ENCODE data around the gene ATP9B.
A peak's percentile ranks its signal among the peaks of the same experiment; 100 is the strongest.

The ATP9B gene

DNA sequence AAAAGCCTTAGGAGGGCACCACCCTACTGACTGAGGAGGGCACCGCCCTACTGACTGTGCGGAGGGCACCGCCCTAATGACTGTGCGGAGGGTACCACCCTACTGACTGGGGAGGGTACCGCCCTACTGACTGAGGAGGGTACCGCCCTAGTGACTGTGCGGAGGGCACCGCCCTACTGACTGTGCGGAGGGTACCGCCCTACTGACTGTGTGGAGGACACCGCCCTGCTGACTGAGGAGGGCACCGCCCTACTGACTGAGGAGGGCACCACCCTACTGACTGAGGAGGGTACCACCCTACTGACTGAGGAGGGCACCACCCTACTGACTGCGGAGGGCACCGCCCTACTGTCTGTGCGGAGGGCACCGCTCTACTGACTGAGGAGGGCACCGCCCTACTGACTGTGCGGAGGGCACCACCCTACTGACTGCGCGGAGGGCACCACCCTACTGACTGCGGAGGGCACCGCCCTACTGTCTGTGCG, 176.4 kb downstream of the ATP9B start:
- Histone ChIP-seq H3K27ac (ENCODE audit: insufficient read depth, low read length, poor library complexity, severe bottlenecking) (no peak overlapping the region), H3K27me3 (replicated peaks; ENCODE audit: control insufficient read depth, insufficient read depth, low read length, poor library complexity, severe bottlenecking) (no peaks in the 10 kb centered on the region), H3K36me3 (ENCODE audit: control insufficient read depth, insufficient read depth, low read length) (no peaks in the 10 kb centered on the region), H3K4me3 (ENCODE audit: insufficient read depth, low read depth, low read length, poor library complexity, severe bottlenecking) (no peak overlapping the region), H3K9me3 (ENCODE audit: control insufficient read depth, low read length) (no peaks in the 10 kb centered on the region), H3K4me1 (ENCODE audit: control insufficient read depth, insufficient read depth, low read length, poor library complexity, severe bottlenecking) (no peaks in the 10 kb centered on the region)
- peak; percentile 48 to 69 (median 64) for DNase-seq

GRCh38 chr18:79246309-79247108, 177.3 kb downstream of the ATP9B start:
- peak overlapping the region; percentile 20 for H3K4me3 ChIP-seq (ENCODE audit: insufficient read depth, low read depth, low read length, poor library complexity, severe bottlenecking)
- H3K36me3 ChIP-seq (ENCODE audit: control insufficient read depth, insufficient read depth, low read length), result no peaks in the 10 kb centered on the region
- peak; percentile 57 to 67 (median 61) for DNase-seq
- H3K4me1 ChIP-seq (ENCODE audit: control insufficient read depth, insufficient read depth, low read length, poor library complexity, severe bottlenecking), result no peaks in the 10 kb centered on the region
- H3K27ac ChIP-seq (ENCODE audit: insufficient read depth, low read length, poor library complexity, severe bottlenecking), result peak overlapping the region; percentile 25
- H3K27me3 ChIP-seq (replicated peaks; ENCODE audit: control insufficient read depth, insufficient read depth, low read length, poor library complexity, severe bottlenecking), result no peaks in the 10 kb centered on the region
- no peaks in the 10 kb centered on the region for H3K9me3 ChIP-seq (ENCODE audit: control insufficient read depth, low read length)

- H3K4me1 ChIP-seq (ENCODE audit: control insufficient read depth, insufficient read depth, low read length, poor library complexity, severe bottlenecking), result no peaks in the 10 kb centered on the region
- DNase-seq, result no peak
- H3K27me3 ChIP-seq (replicated peaks; ENCODE audit: control insufficient read depth, insufficient read depth, low read length, poor library complexity, severe bottlenecking), result no peaks in the 10 kb centered on the region
- H3K4me3 ChIP-seq (ENCODE audit: insufficient read depth, low read depth, low read length, poor library complexity, severe bottlenecking), result no peak overlapping the region
- no peaks in the 10 kb centered on the region for H3K9me3 ChIP-seq (ENCODE audit: control insufficient read depth, low read length)
- no peak overlapping the region for H3K27ac ChIP-seq (ENCODE audit: insufficient read depth, low read length, poor library complexity, severe bottlenecking)
- no peaks in the 10 kb centered on the region for H3K36me3 ChIP-seq (ENCODE audit: control insufficient read depth, insufficient read depth, low read length)
These were observed 179.4 kb downstream of the ATP9B start for GRCh38 chr18:79248495-79249060.

DNA sequence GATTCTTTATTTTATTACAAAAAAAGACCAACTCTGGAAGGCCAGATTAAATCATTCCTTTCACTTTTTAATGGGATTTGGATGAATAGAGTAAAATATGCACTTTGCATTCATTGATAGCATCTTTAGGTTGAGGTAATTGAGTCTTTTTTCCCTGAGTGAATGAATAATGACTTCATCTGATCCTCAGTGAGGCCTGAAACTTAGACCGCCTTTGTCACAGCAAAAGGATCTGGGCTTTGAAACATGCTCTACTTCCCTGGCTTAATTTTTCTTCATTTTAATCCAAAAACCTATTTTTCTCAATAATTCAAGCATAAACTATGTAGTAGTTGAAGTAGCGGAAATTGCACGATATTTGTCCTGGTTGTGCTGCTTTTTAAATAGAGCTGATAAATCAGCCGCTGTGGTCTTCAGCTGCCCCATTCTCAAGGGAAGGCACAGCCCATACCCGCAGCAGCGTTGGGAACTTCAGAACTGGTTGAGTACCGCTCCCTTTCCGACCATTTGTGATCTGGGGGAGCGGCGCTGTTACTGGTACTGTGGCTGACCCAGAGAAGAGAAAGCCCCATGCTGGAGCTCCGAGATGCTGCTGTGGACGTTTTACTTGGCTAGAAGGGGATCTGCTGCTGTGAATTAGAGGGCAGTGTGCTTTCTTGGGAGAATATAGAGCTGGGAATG, 181.2 kb downstream of the ATP9B start:
- Histone ChIP-seq H3K9me3 (ENCODE audit: control insufficient read depth, low read length) (no peaks in the 10 kb centered on the region), H3K36me3 (ENCODE audit: control insufficient read depth, insufficient read depth, low read length) (peaks cover 7% of the 10 kb centered on the region), H3K27me3 (replicated peaks; ENCODE audit: control insufficient read depth, insufficient read depth, low read length, poor library complexity, severe bottlenecking) (no peaks in the 10 kb centered on the region), H3K4me3 (ENCODE audit: insufficient read depth, low read depth, low read length, poor library complexity, severe bottlenecking) (no peak overlapping the region), H3K4me1 (ENCODE audit: control insufficient read depth, insufficient read depth, low read length, poor library complexity, severe bottlenecking) (no peaks in the 10 kb centered on the region), H3K27ac (ENCODE audit: insufficient read depth, low read length, poor library complexity, severe bottlenecking) (no peak overlapping the region)
- DNase-seq, result no peak

DNA sequence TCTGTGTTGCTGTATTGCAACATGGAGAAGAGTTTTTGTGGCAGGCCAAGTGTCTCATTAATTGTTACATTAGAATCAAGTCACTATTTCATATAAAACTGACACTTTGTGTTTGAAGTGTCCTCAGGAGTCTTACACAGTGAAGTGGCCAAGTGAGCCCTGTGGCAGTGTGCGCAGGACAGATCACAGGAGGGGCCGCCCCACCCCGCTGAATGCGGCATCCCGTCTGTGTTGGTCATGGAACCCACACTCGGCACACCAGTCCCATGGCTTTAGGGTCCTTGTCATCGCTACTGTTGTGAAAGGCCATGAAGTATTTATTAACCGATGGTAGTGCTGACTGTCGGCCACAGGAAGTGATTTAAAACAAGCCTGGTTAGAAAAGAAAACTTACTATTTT, 181.8 kb downstream of the ATP9B start:
- DNase-seq, result no peak
- H3K27me3 ChIP-seq (replicated peaks; ENCODE audit: control insufficient read depth, insufficient read depth, low read length, poor library complexity, severe bottlenecking), result no peaks in the 10 kb centered on the region
- H3K4me1 ChIP-seq (ENCODE audit: control insufficient read depth, insufficient read depth, low read length, poor library complexity, severe bottlenecking), result no peaks in the 10 kb centered on the region
- H3K36me3 ChIP-seq (ENCODE audit: control insufficient read depth, insufficient read depth, low read length), result peaks cover 7% of the 10 kb centered on the region
- no peak overlapping the region for H3K27ac ChIP-seq (ENCODE audit: insufficient read depth, low read length, poor library complexity, severe bottlenecking)
- H3K4me3 ChIP-seq (ENCODE audit: insufficient read depth, low read depth, low read length, poor library complexity, severe bottlenecking), result no peak overlapping the region
- H3K9me3 ChIP-seq (ENCODE audit: control insufficient read depth, low read length), result no peaks in the 10 kb centered on the region

DNA sequence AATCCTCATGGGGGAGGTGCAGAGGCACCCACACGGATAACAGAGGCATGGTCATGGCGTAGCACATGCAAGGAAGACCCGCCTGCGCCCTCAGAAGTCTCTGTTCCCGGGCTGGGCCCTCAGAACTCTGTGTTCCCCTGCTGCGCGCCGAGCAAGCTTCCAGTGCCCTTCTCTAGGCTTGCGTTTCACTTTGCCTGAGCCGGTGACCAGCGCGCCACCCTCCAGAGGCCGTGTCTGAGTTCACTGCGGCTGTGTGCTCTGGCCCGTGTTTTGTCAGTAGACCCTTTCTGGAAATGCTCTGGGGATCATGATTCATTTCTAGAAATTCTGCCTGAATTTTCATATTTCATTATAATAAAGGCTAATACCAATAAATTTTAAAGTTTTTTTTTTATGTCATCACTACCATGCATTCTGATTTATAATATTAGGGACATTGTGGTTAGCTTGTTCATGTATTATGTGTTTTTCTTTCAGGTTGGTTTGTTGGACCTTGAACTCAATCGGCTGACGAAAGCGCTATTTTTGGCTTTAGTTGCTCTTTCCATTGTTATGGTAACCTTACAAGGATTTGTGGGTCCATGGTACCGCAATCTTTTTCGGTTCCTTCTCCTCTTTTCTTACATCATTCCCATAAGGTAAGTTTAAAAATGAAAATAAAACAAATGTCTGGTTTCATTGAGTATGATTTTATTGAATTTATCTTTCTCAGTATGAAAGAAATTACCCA, 183.9 kb downstream of the ATP9B start:
- no peak for DNase-seq
- Histone ChIP-seq H3K27ac (ENCODE audit: insufficient read depth, low read length, poor library complexity, severe bottlenecking) (no peak overlapping the region), H3K27me3 (replicated peaks; ENCODE audit: control insufficient read depth, insufficient read depth, low read length, poor library complexity, severe bottlenecking) (no peaks in the 10 kb centered on the region), H3K4me3 (ENCODE audit: insufficient read depth, low read depth, low read length, poor library complexity, severe bottlenecking) (no peak overlapping the region), H3K36me3 (ENCODE audit: control insufficient read depth, insufficient read depth, low read length) (peaks cover 7% of the 10 kb centered on the region), H3K9me3 (ENCODE audit: control insufficient read depth, low read length) (no peaks in the 10 kb centered on the region), H3K4me1 (ENCODE audit: control insufficient read depth, insufficient read depth, low read length, poor library complexity, severe bottlenecking) (no peaks in the 10 kb centered on the region)

DNA sequence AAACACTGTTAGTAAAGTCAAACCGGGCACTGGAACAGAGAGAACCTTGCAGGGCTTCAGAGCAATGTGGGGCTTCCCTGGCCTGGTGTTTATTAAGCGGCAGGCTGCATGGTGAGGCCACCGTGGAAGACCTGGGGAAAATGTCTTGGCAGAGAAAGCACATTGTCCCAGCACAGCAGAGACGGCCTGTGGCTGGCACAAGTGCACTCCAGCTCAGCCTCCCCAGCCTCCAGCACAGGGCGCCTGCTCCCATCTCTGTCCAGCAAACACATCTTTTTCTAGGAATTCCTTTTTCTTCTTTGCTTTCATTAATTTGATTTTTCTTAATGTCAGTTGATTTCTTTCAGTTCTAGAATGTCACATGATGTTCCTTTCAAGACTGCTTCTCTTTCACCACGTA, 188.3 kb downstream of the ATP9B start:
- DNase-seq, result no peak
- H3K27ac ChIP-seq (ENCODE audit: insufficient read depth, low read length, poor library complexity, severe bottlenecking), result no peak overlapping the region
- H3K4me1 ChIP-seq (ENCODE audit: control insufficient read depth, insufficient read depth, low read length, poor library complexity, severe bottlenecking), result no peaks in the 10 kb centered on the region
- peaks cover 16% of the 10 kb centered on the region for H3K36me3 ChIP-seq (ENCODE audit: control insufficient read depth, insufficient read depth, low read length)
- H3K4me3 ChIP-seq (ENCODE audit: insufficient read depth, low read depth, low read length, poor library complexity, severe bottlenecking), result no peak overlapping the region
- no peaks in the 10 kb centered on the region for H3K27me3 ChIP-seq (replicated peaks; ENCODE audit: control insufficient read depth, insufficient read depth, low read length, poor library complexity, severe bottlenecking)
- H3K9me3 ChIP-seq (ENCODE audit: control insufficient read depth, low read length), result no peaks in the 10 kb centered on the region

DNA sequence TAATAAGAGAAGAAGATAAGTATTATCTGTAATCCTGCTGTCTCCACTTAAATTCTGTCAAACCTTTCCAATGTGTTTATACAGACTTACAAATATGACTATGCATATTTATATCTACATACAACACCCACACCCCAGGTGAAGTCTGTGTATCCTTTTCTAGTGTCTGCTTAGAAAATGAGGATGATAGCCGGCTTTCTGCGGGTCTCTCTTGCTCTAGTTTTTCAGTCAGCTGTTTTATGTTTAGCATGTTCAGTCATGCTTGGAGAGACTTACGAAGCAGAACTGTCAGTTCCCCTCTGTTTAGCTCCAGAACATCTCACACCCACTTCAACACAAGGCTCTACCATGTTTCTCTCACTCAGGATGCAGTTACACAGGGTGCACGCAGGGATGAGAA, 189.3 kb downstream of the ATP9B start:
- Histone ChIP-seq H3K27me3 (replicated peaks; ENCODE audit: control insufficient read depth, insufficient read depth, low read length, poor library complexity, severe bottlenecking) (no peaks in the 10 kb centered on the region), H3K4me3 (ENCODE audit: insufficient read depth, low read depth, low read length, poor library complexity, severe bottlenecking) (no peak overlapping the region), H3K36me3 (ENCODE audit: control insufficient read depth, insufficient read depth, low read length) (peaks cover 19% of the 10 kb centered on the region), H3K27ac (ENCODE audit: insufficient read depth, low read length, poor library complexity, severe bottlenecking) (no peak overlapping the region), H3K4me1 (ENCODE audit: control insufficient read depth, insufficient read depth, low read length, poor library complexity, severe bottlenecking) (no peaks in the 10 kb centered on the region), H3K9me3 (ENCODE audit: control insufficient read depth, low read length) (no peaks in the 10 kb centered on the region)
- no peak for DNase-seq

- H3K27ac ChIP-seq (ENCODE audit: insufficient read depth, low read length, poor library complexity, severe bottlenecking), result no peak overlapping the region
- peaks cover 19% of the 10 kb centered on the region for H3K36me3 ChIP-seq (ENCODE audit: control insufficient read depth, insufficient read depth, low read length)
- DNase-seq, result no peak
- H3K4me1 ChIP-seq (ENCODE audit: control insufficient read depth, insufficient read depth, low read length, poor library complexity, severe bottlenecking), result no peaks in the 10 kb centered on the region
- H3K9me3 ChIP-seq (ENCODE audit: control insufficient read depth, low read length), result no peaks in the 10 kb centered on the region
- H3K27me3 ChIP-seq (replicated peaks; ENCODE audit: control insufficient read depth, insufficient read depth, low read length, poor library complexity, severe bottlenecking), result no peaks in the 10 kb centered on the region
- no peak overlapping the region for H3K4me3 ChIP-seq (ENCODE audit: insufficient read depth, low read depth, low read length, poor library complexity, severe bottlenecking)
These were observed 190.0 kb downstream of the ATP9B start for GRCh38 chr18:79259218-79259617.
